ENCODE data around the gene NDUFC2. TPM values are rescaled to one million over a fixed set of nuclear protein-coding genes. Genes with fewer than 3 reads are reported as not detected.
"Not testable (repeated sequence)": the region's sequence is repeated elsewhere in the genome, so short reads cannot be mapped to it uniquely, and the experiment has no call there.

NDUFC2 gene
- total and polyA plus RNA-seq, 3 experiments from 2014 or later, result 189 to 220 (median 202) TPM

DNA sequence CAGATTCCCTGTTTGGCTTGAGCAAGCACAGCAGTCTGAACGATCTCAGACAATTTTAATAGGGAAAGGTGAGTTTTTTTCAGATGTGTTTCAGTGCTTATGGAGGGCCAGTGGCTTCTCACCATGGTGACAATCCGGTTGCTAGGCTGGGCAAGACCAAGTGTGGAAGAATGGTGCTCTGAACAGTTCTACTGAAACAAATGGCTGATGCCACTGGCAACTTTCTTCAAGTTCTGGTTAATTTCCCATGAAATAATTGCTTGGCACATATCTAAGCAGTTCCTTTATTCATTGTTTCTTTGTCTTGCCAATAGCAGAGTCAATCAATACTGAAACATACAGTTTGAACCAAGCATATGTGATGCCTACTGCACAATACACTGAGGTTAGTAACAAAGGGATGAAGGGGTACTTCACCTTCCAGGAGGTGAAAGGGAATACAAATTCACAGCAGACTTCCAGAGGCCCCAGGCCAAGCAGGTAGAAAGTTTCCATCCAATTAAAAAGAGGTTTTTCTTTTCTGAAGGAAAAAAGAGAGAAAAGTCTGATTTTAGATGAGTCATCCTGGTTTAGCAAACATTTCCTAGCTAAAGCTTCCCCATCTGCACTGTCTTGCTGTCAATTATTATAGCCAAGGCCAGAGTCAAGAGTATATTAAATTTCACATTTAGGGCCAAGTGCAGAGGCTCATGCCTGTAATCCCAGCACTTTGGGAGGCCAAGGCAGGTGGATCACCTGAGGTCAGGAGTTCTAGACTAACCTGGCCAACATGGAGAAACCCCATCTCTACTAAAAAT, 21.2 kb upstream of the NDUFC2 start:
- Mint-ChIP-seq H3K27me3 (no peaks in the 10 kb centered on the region), H3K36me3 (peaks cover 14 to 47% (median 26%) of the 10 kb centered on the region in 3 donors), H3K4me3 (no peak overlapping the region), H3K4me1 (no peaks in the 10 kb centered on the region), H3K27ac (peak overlapping the region in 2 of 8 donors; percentile 23 to 43), H3K9me3 (no peaks in the 10 kb centered on the region)
- Histone ChIP-seq H3K27ac (ENCODE audit: low read depth, low read length) (no peak overlapping the region), H3K27me3 (ENCODE audit: insufficient read depth, low read length, poor library complexity, severe bottlenecking) (no peaks in the 10 kb centered on the region), H3K4me1 (ENCODE audit: insufficient read depth, low read length) (no peaks in the 10 kb centered on the region), H3K36me3 (ENCODE audit: insufficient read depth, low read length) (peaks cover 7% of the 10 kb centered on the region), H3K4me3 (ENCODE audit: low read length) (no peak overlapping the region), H3K9me3 (ENCODE audit: low read length) (no peaks in the 10 kb centered on the region)
- no peak for DNase-seq
- POLR2A ChIA-PET, result no interaction called here
- CTCF ChIA-PET, result no interaction called here

DNA sequence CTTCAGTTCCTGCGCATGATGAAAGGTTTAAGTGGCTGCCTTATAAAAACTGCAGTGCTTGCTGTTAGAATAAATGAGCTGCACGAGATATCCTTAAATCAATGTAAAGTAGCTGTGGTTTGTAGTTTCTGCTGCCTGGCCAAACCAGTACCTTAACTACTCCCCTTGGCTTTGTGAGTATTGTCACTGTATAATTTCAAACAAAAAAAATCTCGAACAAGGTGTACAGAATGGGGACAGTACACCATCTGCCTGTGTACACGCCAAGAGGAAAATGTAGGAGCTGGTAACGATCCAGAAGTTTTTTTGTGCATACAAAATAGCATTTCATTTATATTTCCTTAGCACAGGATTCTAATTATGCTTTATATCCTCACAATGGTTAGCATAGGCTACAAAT, 20.6 kb upstream of the NDUFC2 start:
- ChIA-PET CTCF (no interaction called here), POLR2A (no interaction called here)
- no peak overlapping the region for H3K4me3 Mint-ChIP-seq
- no peak overlapping the region for H3K4me3 ChIP-seq (ENCODE audit: low read length)
- H3K27me3 Mint-ChIP-seq, result no peaks in the 10 kb centered on the region
- no peaks in the 10 kb centered on the region for H3K9me3 Mint-ChIP-seq
- peaks cover 7% of the 10 kb centered on the region for H3K36me3 ChIP-seq (ENCODE audit: insufficient read depth, low read length)
- no peak overlapping the region for H3K27ac Mint-ChIP-seq
- H3K9me3 ChIP-seq (ENCODE audit: low read length), result no peaks in the 10 kb centered on the region
- no peak overlapping the region for H3K27ac ChIP-seq (ENCODE audit: low read depth, low read length)
- peaks cover 14 to 48% (median 26%) of the 10 kb centered on the region in 3 donors for H3K36me3 Mint-ChIP-seq
- H3K27me3 ChIP-seq (ENCODE audit: insufficient read depth, low read length, poor library complexity, severe bottlenecking), result no peaks in the 10 kb centered on the region
- H3K4me1 Mint-ChIP-seq, result no peaks in the 10 kb centered on the region
- no peaks in the 10 kb centered on the region for H3K4me1 ChIP-seq (ENCODE audit: insufficient read depth, low read length)
- DNase-seq, result no peak

- H3K4me3 Mint-ChIP-seq, result no peak overlapping the region
- Histone ChIP-seq H3K36me3 (ENCODE audit: insufficient read depth, low read length) (peaks cover 7% of the 10 kb centered on the region), H3K27ac (ENCODE audit: low read depth, low read length) (no peak overlapping the region), H3K27me3 (ENCODE audit: insufficient read depth, low read length, poor library complexity, severe bottlenecking) (no peaks in the 10 kb centered on the region), H3K4me3 (ENCODE audit: low read length) (no peak overlapping the region), H3K9me3 (ENCODE audit: low read length) (no peaks in the 10 kb centered on the region), H3K4me1 (ENCODE audit: insufficient read depth, low read length) (no peaks in the 10 kb centered on the region)
- no peaks in the 10 kb centered on the region for H3K9me3 Mint-ChIP-seq
- ChIA-PET CTCF (no interaction called here), POLR2A (no interaction called here)
- no peak for DNase-seq
- H3K27ac Mint-ChIP-seq, result no peak overlapping the region
- H3K4me1 Mint-ChIP-seq, result peaks cover 0 to 3% (median 3%) of the 10 kb centered on the region in 3 donors
- H3K36me3 Mint-ChIP-seq, result peaks cover 14 to 51% (median 30%) of the 10 kb centered on the region in 3 donors
- H3K27me3 Mint-ChIP-seq, result no peaks in the 10 kb centered on the region
Measured at GRCh38 chr11:78099666-78100065, 20.0 kb upstream of the NDUFC2 start.

GRCh38 chr11:78097666-78098385, 18.2 kb upstream of the NDUFC2 start:
- Histone ChIP-seq H3K9me3 (ENCODE audit: low read length) (no peaks in the 10 kb centered on the region), H3K4me1 (ENCODE audit: insufficient read depth, low read length) (no peaks in the 10 kb centered on the region), H3K4me3 (ENCODE audit: low read length) (no peak overlapping the region), H3K36me3 (ENCODE audit: insufficient read depth, low read length) (peaks cover 7% of the 10 kb centered on the region), H3K27me3 (ENCODE audit: insufficient read depth, low read length, poor library complexity, severe bottlenecking) (no peaks in the 10 kb centered on the region), H3K27ac (ENCODE audit: low read depth, low read length) (no peak overlapping the region)
- Mint-ChIP-seq H3K4me3 (no peak overlapping the region), H3K9me3 (no peaks in the 10 kb centered on the region), H3K4me1 (peaks cover 0 to 10% (median 10%) of the 10 kb centered on the region in 3 donors), H3K36me3 (peaks cover 14 to 46% (median 25%) of the 10 kb centered on the region in 3 donors), H3K27ac (no peak overlapping the region), H3K27me3 (no peaks in the 10 kb centered on the region)
- DNase-seq, result no peak
- ChIA-PET CTCF (no interaction called here), POLR2A (no interaction called here)

DNA sequence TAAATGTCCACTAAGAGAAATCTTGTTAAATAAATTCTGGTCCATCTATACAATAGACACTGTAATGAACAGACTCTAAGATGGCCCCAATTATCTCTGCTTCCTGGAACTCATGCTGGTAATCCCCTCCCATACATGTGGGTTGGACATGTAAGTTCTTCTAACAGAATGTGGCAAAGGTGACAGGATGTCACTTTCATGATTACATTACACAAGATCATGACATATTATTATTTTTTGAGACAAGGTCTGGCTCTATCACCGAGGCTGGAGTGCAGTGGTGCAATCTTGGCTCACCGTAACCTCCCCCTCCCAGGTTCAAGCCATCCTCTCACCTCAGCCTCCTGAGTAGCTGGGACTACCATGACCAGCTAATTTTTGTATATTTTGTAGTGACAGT, 14.6 kb upstream of the NDUFC2 start:
- CTCF ChIA-PET, result no interaction called here
- peaks cover 3 to 20% (median 9%) of the 10 kb centered on the region in 3 donors for H3K36me3 Mint-ChIP-seq
- H3K27ac Mint-ChIP-seq, result no peak overlapping the region
- H3K9me3 Mint-ChIP-seq, result no peaks in the 10 kb centered on the region
- no peaks in the 10 kb centered on the region for H3K27me3 Mint-ChIP-seq
- DNase-seq, result no peak
- H3K27ac ChIP-seq (ENCODE audit: low read depth, low read length), result no peak overlapping the region
- H3K9me3 ChIP-seq (ENCODE audit: low read length), result no peaks in the 10 kb centered on the region
- peaks cover 0 to 10% (median 10%) of the 10 kb centered on the region in 3 donors for H3K4me1 Mint-ChIP-seq
- POLR2A ChIA-PET, result no interaction called here
- H3K27me3 ChIP-seq (ENCODE audit: insufficient read depth, low read length, poor library complexity, severe bottlenecking), result no peaks in the 10 kb centered on the region
- peaks cover under 1% of the 10 kb centered on the region for H3K36me3 ChIP-seq (ENCODE audit: insufficient read depth, low read length)
- no peak overlapping the region for H3K4me3 ChIP-seq (ENCODE audit: low read length)
- no peak overlapping the region for H3K4me3 Mint-ChIP-seq
- H3K4me1 ChIP-seq (ENCODE audit: insufficient read depth, low read length), result no peaks in the 10 kb centered on the region

DNA sequence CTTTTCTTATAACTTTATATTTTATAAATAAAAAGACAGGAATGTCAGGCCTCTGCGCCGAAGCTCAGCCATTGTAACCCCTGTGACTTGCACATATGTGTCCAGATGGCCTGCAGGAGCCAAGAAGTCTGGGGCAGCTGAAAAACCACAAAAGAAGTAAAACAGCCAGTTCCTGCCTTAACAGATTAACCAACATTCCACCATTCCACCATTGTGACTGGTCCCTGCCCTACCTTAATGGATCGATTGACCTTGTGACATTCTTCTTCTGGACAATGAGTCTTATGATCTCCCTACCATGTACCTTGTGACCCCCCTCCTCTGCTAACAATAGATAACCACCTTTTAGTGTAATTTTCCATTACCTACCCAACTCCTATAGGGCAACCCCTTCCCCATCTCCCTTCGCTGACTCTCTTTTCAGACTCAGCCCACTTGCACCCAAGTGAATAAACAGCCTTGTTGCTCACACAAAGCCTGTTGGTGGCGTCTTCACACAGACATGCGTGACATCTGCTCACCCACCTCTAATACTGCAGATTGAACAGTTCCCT, 6.9 kb upstream of the NDUFC2 start:
- H3K4me3 ChIP-seq (ENCODE audit: low read length); H3K27ac Mint-ChIP-seq; CTCF ChIA-PET: not testable (repeated sequence)

DNA sequence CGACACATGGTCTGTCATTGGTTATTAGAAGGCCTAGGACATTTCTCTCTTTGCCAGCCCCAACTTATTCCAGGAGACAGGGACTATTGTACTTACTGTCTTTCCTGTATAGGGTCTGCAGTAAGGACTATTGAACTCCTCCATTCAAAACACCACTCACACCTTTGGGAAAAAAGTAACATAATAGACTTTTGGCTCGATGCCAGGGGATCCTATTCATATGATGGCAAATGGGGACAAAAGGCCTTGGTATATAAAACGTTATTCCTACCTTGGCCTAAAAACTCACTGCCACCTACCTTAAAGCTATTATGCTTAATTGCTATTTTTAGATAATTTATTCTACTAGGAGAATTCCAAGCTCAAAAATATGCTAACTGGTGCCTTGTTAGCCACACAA, 6.3 kb upstream of the NDUFC2 start:
- H3K4me1 ChIP-seq (ENCODE audit: insufficient read depth, low read length), result peaks cover 3% of the 10 kb centered on the region
- no peak for DNase-seq
- H3K36me3 Mint-ChIP-seq, result peaks cover 0 to 2% (median 0%) of the 10 kb centered on the region in 3 donors
- H3K36me3 ChIP-seq (ENCODE audit: insufficient read depth, low read length), result no peaks in the 10 kb centered on the region
- no peaks in the 10 kb centered on the region for H3K27me3 ChIP-seq (ENCODE audit: insufficient read depth, low read length, poor library complexity, severe bottlenecking)
- H3K27me3 Mint-ChIP-seq, result no peaks in the 10 kb centered on the region
- no peak overlapping the region for H3K4me3 ChIP-seq (ENCODE audit: low read length)
- ChIA-PET CTCF (interaction anchor here (0.6 kb wide), 1 partner anchor 48 kb away, joined by 3 read pairs; no protein-coding TSS in a partner anchor), POLR2A (no interaction called here)
- H3K4me3 Mint-ChIP-seq, result no peak overlapping the region
- no peak overlapping the region for H3K27ac Mint-ChIP-seq
- no peaks in the 10 kb centered on the region for H3K9me3 ChIP-seq (ENCODE audit: low read length)
- H3K27ac ChIP-seq (ENCODE audit: low read depth, low read length), result no peak overlapping the region
- H3K4me1 Mint-ChIP-seq, result peaks cover 14 to 16% (median 16%) of the 10 kb centered on the region in 3 donors
- no peaks in the 10 kb centered on the region for H3K9me3 Mint-ChIP-seq

More for the DNA sequence above, 6.9 kb upstream of the NDUFC2 start:
- H3K9me3 ChIP-seq (ENCODE audit: low read length); H3K4me3 Mint-ChIP-seq; H3K9me3 Mint-ChIP-seq; H3K27ac ChIP-seq (ENCODE audit: low read depth, low read length); H3K4me1 ChIP-seq (ENCODE audit: insufficient read depth, low read length); H3K36me3 Mint-ChIP-seq; H3K27me3 Mint-ChIP-seq; DNase-seq; H3K4me1 Mint-ChIP-seq; H3K27me3 ChIP-seq (ENCODE audit: insufficient read depth, low read length, poor library complexity, severe bottlenecking); H3K36me3 ChIP-seq (ENCODE audit: insufficient read depth, low read length); POLR2A ChIA-PET: not testable (repeated sequence)

DNA sequence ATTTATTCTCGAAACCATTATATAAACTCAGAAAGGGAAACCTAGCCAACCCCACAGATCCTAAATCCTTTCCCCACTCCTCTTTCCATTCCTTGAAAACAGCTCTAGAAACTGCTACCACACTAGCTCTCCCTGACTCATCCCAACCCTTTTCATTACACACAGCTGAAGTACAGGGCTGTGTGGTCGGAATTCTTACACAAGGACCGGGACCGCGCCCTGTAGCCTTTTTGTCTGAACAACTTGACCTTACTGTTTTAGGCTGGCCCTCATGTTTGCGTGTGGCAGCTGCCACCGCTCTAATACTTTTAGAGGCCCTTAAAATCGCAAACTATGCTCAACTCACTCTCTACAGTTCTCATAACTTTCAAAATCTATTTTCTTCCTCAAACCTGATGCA, 4.8 kb upstream of the NDUFC2 start:
- H3K27me3 Mint-ChIP-seq; H3K4me3 Mint-ChIP-seq; H3K9me3 Mint-ChIP-seq; H3K9me3 ChIP-seq (ENCODE audit: low read length); CTCF ChIA-PET; H3K27me3 ChIP-seq (ENCODE audit: insufficient read depth, low read length, poor library complexity, severe bottlenecking); H3K36me3 Mint-ChIP-seq; H3K27ac Mint-ChIP-seq; H3K27ac ChIP-seq (ENCODE audit: low read depth, low read length); POLR2A ChIA-PET; H3K4me3 ChIP-seq (ENCODE audit: low read length); H3K36me3 ChIP-seq (ENCODE audit: insufficient read depth, low read length); DNase-seq: not testable (repeated sequence)
- H3K4me1 Mint-ChIP-seq, result peaks cover 20 to 27% (median 23%) of the 10 kb centered on the region in 3 donors
- H3K4me1 ChIP-seq (ENCODE audit: insufficient read depth, low read length), result peaks cover 11% of the 10 kb centered on the region

All from CD8-positive, alpha-beta memory T cell (primary cell).